Body of pancreas (tissue), 4 donors: Measurements from ENCODE around the gene KCNQ4.

Experiments
- CTCF ChIP-seq, 7 experiments: fragments of 450-650 bp in 4 of 7; fragments of 200-600 bp in 3 of 7; sonication (generic) in 3 of 7; IDR thresholded peaks; one replicate each; pipeline ENCODE4 v1.5.1; 2016 to 2019; ENCODE audit warnings: antibody characterized with exemption in 7 of 7
- POLR2A ChIP-seq, 3 donors: fragments of 450-650 bp; IDR thresholded peaks; one replicate each; pipeline ENCODE4 v1.6.1; 2016; ENCODE audit warnings: antibody characterized with exemption in 3 of 3, mild to moderate bottlenecking in 2 of 3

DNA sequence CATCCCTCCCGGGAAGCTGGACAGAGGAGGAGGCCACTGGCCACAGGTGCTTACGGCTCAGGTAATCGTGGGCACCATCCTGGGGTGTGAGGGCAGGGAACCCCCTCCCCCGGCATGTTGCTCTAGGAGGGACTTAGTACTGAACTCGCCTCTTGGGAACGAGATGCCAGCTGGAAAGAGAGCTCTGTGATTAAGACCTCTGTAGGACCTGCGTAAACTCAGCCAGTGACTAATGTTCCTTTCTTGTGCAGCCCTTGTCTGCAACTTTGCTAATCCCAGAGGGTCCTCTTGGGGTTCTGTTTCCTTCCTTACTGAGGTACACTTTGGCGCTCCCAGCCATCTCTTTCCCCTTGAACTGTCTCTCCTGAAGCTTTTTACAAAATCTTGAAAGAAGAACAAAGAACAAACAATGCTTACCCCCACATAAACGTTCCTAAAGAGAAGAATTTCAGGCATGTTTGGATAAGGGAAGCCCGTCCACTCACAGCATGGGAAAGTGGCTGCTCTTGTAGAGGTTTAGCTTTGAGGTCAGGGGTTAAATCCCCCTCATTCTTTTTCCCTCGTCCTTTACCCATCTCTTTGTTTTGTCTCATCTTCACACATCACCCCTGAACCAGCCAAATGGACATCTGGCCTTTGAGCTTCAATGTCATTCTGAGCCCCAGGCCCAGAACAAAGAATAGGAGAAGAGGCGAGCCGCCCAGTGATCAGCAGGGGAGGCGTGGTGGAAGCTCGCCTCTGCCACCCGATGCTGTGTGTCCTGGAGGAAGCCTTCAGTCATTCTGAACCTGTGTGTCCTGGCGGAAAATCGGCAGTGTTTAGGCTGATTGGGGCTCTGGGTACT lies 41.2 kb downstream of the KCNQ4 start:
- TF ChIP-seq CTCF (IDR thresholded peaks at IDR 0.05) (no peak), POLR2A (IDR thresholded peaks at IDR 0.05) (no peak)
